Activated effector memory CD4-positive, alpha-beta T cell treated with anti-CD3 and anti-CD28 coated beads, Interleukin-2, amount 50 U/mL, for 16 hours (primary cell): Measurements from ENCODE around the gene RHOU.
"Not testable (repeated sequence)": the region's sequence is repeated elsewhere in the genome, so short reads cannot be mapped to it uniquely, and the experiment has no call there.

Experiments
- DNase-seq: peaks from one replicate; pipeline ENCODE4 v3.0.0-alpha.2; 2020

RHOU gene

GRCh38 chr1:228765168-228765946 is 30.1 kb downstream of the RHOU start:
- DNase-seq = peak; percentile 64

GRCh38 chr1:228766788-228767187 is 31.5 kb downstream of the RHOU start:
- DNase-seq = no peak

DNA sequence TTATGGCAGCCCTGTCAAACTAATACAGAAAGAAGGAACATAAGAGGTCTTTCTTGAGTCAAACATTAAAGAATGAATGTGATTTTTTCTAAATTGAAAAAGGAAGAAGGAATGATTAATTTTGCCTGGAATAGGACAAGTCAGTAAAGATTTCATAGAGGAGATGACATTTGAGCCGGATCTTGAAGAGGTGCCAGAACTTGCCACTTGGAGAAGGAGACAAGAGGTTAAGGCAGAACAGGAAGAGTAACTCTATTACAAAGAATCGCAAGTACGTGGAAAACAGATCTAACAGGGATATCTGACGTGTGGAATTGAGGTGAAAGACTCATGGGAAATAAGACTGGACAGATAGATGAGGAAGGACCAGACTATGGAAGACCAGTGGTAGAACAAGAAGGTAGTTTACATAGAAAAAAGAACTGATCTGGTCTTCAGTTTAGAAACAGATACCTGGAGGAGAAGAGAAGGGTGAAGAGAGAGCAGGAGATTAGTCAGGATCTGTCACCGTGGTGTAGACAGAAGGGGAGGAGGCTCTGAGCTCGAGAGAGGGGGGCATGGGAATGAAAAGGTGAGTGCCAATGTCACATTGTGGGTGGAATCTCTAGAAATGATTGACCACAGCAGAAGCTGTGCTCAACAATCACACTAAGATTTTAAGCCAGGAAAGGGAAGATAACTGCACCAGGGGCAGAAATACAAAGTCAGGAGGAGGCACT is 32.5 kb downstream of the RHOU start:
- DNase-seq = no peak

GRCh38 chr1:228768355-228769000 is 33.2 kb downstream of the RHOU start:
- no peak for DNase-seq

GRCh38 chr1:228770779-228771223 is 35.5 kb downstream of the RHOU start:
- DNase-seq = no peak

DNA sequence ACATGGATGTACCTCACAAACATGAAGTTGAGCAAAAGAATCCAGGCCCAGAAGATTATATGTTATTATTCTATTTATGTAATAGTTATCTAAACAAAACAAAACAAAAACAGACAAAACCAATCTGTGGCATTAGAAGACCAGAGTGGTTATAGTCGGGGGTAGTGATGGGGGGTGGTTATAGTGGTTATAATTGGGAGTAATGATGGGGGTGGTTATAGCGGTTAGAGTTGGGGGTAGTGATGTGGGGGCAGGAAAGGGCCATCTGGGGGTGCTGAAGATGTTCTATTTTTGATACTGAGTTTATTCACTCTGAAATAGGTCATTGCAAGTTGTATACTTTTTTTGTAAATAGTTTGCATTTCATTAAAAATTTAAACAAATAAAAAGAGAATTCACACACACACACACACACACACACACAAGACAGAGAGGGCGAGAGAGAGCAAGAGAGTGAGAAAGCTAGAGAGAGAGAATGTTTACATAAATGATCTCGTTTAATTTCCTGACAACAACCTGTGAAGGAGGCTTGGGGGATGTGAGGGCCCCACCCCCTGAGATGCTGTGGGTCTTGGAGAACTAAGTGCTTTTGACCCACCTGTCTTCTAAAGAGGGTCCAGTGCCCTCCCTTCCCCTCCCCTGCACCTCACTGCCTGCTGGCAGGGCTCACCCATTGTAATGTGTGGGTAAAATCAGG is 37.4 kb downstream of the RHOU start:
- no peak for DNase-seq

DNA sequence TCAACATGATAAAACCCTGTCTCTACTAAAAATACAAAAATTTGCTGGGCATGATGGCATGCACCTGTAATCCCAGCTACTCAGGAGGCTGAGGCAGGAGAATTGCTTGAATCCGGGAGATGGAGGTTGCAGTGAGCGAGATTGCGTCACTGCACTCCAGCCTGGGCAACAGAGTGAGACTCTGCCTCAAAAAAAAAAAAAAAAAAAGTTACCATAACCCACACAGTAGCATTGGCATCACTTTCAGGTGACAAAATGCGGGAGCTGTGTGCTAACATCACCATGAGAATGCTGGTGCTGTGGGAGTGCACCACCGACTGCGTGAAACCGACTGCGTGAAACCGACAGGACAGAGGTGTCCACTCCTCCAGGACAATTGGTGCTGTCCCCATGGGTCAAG is 40.7 kb downstream of the RHOU start:
- not testable (repeated sequence) for DNase-seq

GRCh38 chr1:228776449-228776848 is 41.2 kb downstream of the RHOU start:
- DNase-seq = no peak

DNA sequence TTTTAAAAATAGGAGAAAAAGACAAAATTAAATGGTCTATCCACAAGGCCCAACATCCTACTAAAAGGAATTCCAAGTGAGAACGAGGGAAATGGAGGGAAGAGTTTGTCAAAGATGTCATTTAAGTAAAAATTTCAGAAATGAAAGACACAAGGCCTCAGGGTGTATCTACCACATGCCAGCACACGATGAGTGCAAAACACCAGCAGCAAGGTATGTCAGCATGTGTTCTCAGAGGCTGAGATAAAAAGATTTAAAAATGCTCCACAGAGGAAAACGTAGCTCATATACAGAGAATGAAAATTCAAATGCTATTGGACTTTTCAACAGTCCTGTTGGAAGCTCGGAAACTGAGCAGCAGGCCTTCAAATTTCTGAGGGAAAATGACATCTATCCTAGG is 42.0 kb downstream of the RHOU start:
- DNase-seq = no peak

DNA sequence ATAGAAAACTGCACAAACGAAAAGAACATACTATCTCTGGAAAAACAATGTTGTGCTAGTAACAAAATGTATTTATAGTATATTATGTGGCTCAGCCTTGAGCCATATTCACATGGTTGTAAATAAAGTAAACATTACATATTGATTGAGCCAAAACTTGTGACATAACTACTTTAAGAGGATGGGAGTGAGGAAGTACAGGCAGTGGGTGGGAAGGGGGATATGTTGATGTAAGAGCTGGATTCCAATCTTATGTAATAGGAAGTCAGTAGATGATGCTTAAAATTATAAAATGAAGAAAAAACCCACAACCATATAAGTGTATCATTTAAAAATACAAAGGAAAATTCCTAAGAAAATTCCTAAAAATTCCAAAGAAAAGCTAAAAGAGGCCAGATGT is 42.7 kb downstream of the RHOU start:
- no peak for DNase-seq

GRCh38 chr1:228778466-228778865 is 43.2 kb downstream of the RHOU start:
- no peak for DNase-seq

- DNase-seq = no peak
Measured at GRCh38 chr1:228778961-228779360, 43.7 kb downstream of the RHOU start.

GRCh38 chr1:228781161-228781808 is 46.0 kb downstream of the RHOU start:
- no peak for DNase-seq

DNA sequence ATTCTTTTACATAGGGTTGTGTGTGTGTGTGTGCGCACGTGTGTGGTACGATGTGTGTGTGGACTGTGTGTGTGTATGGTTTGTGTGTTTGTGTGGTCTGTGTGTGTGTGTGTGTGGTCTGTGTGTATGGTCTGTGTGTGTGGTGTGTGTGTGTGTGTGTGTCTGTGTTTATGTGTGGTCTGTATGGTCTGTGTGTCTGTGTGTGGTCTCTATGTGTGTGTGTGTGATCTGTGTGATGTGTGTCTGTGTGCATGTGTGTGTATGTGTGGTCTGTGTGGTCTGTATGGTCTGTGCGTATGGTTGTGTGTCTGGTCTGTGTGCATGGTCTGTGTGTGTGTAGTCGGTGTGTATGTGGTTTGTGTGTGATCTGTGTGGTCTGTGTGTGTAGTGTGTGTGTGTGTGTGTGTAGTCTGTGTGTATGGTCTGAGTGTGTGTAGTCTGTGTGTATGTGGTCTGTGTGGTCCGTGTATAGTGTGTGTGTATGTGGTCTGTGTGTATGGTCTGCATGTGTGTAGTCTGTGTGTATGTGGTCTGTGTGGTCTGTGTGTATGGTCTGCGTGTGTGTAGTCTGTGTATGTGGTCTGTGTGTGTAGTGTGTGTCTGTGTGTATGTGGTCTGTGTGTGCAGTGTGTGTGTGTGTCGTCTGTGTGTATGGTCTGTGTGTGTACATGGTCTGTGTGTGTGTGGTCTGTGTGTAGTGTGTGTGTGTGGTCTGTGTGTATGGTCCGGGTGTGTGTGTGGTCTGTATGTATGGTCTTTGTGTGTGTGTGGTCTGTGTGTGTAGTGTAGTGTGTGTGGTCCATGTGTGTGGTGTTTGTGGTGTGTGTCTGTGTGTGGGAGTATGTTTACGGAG is 46.8 kb downstream of the RHOU start:
- DNase-seq = no peak

DNA sequence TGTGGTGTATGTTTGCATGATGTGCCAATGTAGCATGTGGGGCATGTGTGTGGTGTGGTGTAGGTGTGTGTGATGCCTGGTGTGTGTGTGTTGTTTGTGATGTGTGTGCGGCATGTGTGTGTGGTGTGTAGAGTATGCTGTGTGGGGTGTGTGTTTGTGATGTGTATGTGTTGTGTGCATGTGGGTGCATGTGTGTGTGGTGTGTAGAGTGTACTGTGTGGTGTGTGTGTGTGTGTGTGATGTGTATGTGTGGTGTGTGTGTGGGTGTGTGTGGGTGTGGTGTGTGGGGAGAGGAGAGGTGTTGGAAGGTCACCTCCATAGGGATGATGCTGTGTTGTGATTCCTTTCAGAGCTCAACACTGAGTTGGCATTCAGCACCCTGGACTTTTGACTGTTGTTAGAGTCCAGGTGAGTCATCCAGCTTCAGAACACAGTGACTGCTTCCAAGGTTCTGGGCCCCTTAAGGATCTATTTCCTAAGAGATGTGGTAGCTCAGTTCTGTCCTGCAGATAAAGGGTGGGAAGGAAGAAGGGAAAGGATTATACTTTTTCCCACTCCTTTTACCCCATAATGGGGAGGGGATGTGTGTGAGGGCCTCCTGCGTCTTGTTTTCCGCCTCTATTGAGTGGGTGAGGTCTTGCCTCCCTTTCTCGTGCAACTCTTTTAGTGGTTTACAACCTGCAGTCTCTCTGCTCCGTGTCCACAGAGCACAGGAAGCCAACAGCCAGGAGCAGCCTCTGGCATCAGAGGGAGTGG is 47.6 kb downstream of the RHOU start:
- no peak for DNase-seq

DNA sequence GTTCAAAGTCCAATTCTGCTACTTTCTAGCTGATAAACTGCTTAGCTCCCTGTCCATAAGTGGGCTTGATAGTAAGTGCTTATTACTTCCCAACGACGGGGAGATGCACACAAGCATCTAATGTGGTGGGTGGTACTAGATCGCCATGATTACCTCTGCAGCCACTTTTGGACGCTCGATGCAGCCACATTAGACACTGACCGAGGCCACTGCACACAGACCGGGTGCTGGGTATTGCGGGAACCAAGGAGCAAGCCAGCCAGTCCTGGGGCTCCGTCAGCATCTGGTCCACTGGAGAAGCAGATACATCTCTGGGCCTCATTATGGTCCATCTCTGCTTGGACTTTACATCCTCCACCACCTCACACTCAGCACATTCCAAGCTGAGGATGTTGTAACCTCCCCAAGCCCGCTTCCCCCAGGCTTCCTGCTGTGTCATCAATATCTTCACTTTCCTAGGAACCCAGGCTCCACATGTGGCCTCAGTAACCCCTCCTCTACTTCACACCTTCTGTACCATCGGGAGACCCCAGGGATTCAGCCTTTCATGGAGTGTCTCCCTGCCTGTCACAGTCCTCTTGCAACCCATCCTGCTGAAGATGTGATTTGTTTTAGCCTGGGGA is 48.2 kb downstream of the RHOU start:
- no peak for DNase-seq

GRCh38 chr1:228784181-228784580 is 48.9 kb downstream of the RHOU start:
- DNase-seq = no peak

- DNase-seq = no peak
Measured at GRCh38 chr1:228785366-228786330, 50.4 kb downstream of the RHOU start.
